GM12801 (cell line): ENCODE measurements around the gene CDH13.

ENCODE experiments used
- CTCF ChIP-seq: IDR thresholded peaks from one replicate; pipeline ENCODE4 v1.5.1; 2011; ENCODE audit warnings: control low read depth; ENCODE audit not compliant: insufficient read length; ENCODE audit errors: extremely low read depth

CDH13 gene

GRCh38 chr16:82769845-82770244 is 143.1 kb downstream of the CDH13 start:
- no peak for TF ChIP-seq CTCF

GRCh38 chr16:82772215-82772614 is 145.4 kb downstream of the CDH13 start:
- no peak for TF ChIP-seq CTCF

- no peak for TF ChIP-seq CTCF
Observed at GRCh38 chr16:82773018-82773417, 146.2 kb downstream of the CDH13 start.

GRCh38 chr16:82776470-82777146 is 149.8 kb downstream of the CDH13 start:
- TF ChIP-seq CTCF = no peak

GRCh38 chr16:82782715-82783251 is 156.0 kb downstream of the CDH13 start:
- TF ChIP-seq CTCF = no peak

GRCh38 chr16:82783933-82784572 is 157.3 kb downstream of the CDH13 start:
- no peak for TF ChIP-seq CTCF

- TF ChIP-seq CTCF = no peak
Observed at GRCh38 chr16:82784573-82784968, 157.8 kb downstream of the CDH13 start.
